H9 (cell line): ENCODE results near the gene SEZ6. TPM values are rescaled to one million over a fixed set of nuclear protein-coding genes. Genes with fewer than 3 reads are reported as not detected.

ENCODE experiments used
- DNase-seq: peaks from one replicate; pipeline ENCODE4 v3.0.0-alpha.2; 2017
- H2AFZ ChIP-seq: one replicate; pipeline ENCODE4 v1.6.1; 2013; ENCODE audit warnings: mild to moderate bottlenecking, low read length, control low read depth, moderate library complexity
- H2AK5ac ChIP-seq: 2 replicates; pipeline ENCODE4 v1.6.1; 2013; ENCODE audit warnings: low read length, control low read depth, mixed read lengths; ENCODE audit not compliant: insufficient read length
- H2BK120ac ChIP-seq: one replicate; pipeline ENCODE4 v1.6.1; 2013; ENCODE audit warnings: low read depth, mild to moderate bottlenecking, low read length, control low read depth, inconsistent platforms; ENCODE audit not compliant: poor library complexity, severe bottlenecking
- H2BK12ac ChIP-seq: 2 replicates; pipeline ENCODE4 v1.6.1; 2013; ENCODE audit warnings: low read length, control low read depth, mixed read lengths, low read depth; ENCODE audit not compliant: insufficient read length
- H2BK15ac ChIP-seq: 2 replicates; pipeline ENCODE4 v1.6.1; 2013; ENCODE audit warnings: low read depth, low read length, control low read depth
- H2BK20ac ChIP-seq: one replicate; pipeline ENCODE4 v1.6.1; 2013; ENCODE audit warnings: low read depth, mild to moderate bottlenecking, low read length, control low read depth, inconsistent platforms; ENCODE audit not compliant: poor library complexity, severe bottlenecking
- H2BK5ac ChIP-seq: 2 replicates; pipeline ENCODE4 v1.6.1; 2013; ENCODE audit warnings: low read length, control low read depth, mixed read lengths; ENCODE audit not compliant: insufficient read length
- H3K14ac ChIP-seq: 2 replicates; pipeline ENCODE4 v1.6.1; 2013; ENCODE audit warnings: low read length, control low read depth; ENCODE audit not compliant: insufficient read depth
- H3K18ac ChIP-seq: 2 replicates; pipeline ENCODE4 v1.6.1; 2013; ENCODE audit warnings: low read depth, mild to moderate bottlenecking, mixed read lengths, low read length, control low read depth; ENCODE audit not compliant: insufficient read length
- H3K23ac ChIP-seq: 2 replicates; pipeline ENCODE4 v1.6.1; 2013; ENCODE audit warnings: low read length, control low read depth, mixed read lengths, low read depth; ENCODE audit not compliant: insufficient read length
- H3K23me2 ChIP-seq: 2 replicates; pipeline ENCODE4 v1.6.1; 2013; ENCODE audit warnings: low read depth, mild to moderate bottlenecking, mixed read lengths, low read length, control low read depth; ENCODE audit not compliant: insufficient read length, poor library complexity, severe bottlenecking
- H3K27ac ChIP-seq: 2 replicates; pipeline ENCODE4 v1.5.1; 2013; ENCODE audit warnings: low read length, control low read depth, mixed read lengths, low read depth; ENCODE audit not compliant: insufficient read length
- H3K27me3 ChIP-seq: 2 replicates; pipeline ENCODE4 v1.6.1; 2013; ENCODE audit warnings: low read length, control low read depth, inconsistent platforms; ENCODE audit not compliant: insufficient read depth
- H3K4ac ChIP-seq: 2 replicates; pipeline ENCODE4 v1.6.1; 2013; ENCODE audit warnings: low read depth, mild to moderate bottlenecking, control low read depth, inconsistent platforms, low read length, moderate library complexity
- H3K4me1 ChIP-seq: 2 replicates; pipeline ENCODE4 v1.6.1; 2013; ENCODE audit warnings: low read length, control low read depth, inconsistent platforms; ENCODE audit not compliant: insufficient read depth
- H3K4me2 ChIP-seq: 2 replicates; pipeline ENCODE4 v1.6.1; 2013; ENCODE audit warnings: low read length, control low read depth, mixed read lengths; ENCODE audit not compliant: insufficient read length, insufficient read depth
- H3K56ac ChIP-seq: 2 replicates; pipeline ENCODE4 v1.6.1; 2013; ENCODE audit warnings: low read depth, mild to moderate bottlenecking, mixed read lengths, low read length, control low read depth; ENCODE audit not compliant: insufficient read length
- H3K79me1 ChIP-seq: 2 replicates; pipeline ENCODE4 v1.6.1; 2013; ENCODE audit warnings: low read depth, mild to moderate bottlenecking, moderate library complexity, low read length, control low read depth, inconsistent platforms; ENCODE audit not compliant: insufficient read depth, poor library complexity, severe bottlenecking
- H3K79me2 ChIP-seq: 2 replicates; pipeline ENCODE4 v1.6.1; 2013; ENCODE audit warnings: low read length, control low read depth, inconsistent platforms; ENCODE audit not compliant: insufficient read depth
- H3K9ac ChIP-seq: 2 replicates; pipeline ENCODE4 v1.6.1; 2013; ENCODE audit warnings: low read length, control low read depth, mixed read lengths; ENCODE audit not compliant: insufficient read length; ENCODE audit errors: extremely low read depth
- H3K9me3 ChIP-seq: one replicate; pipeline ENCODE4 v1.6.1; 2013; ENCODE audit warnings: low read depth, low read length, inconsistent platforms; ENCODE audit not compliant: control insufficient read depth
- H3T11ph ChIP-seq: one replicate; pipeline ENCODE4 v1.6.1; 2013; ENCODE audit warnings: mild to moderate bottlenecking, low read length, control low read depth, inconsistent platforms
- H4K20me1 ChIP-seq: one replicate; pipeline ENCODE4 v1.6.1; 2013; ENCODE audit not compliant: control insufficient read depth, insufficient read length, insufficient read depth
- H4K5ac ChIP-seq: 2 replicates; pipeline ENCODE4 v1.6.1; 2013; ENCODE audit warnings: low read depth, mild to moderate bottlenecking, mixed read lengths, low read length, control low read depth; ENCODE audit not compliant: insufficient read length
- H4K8ac ChIP-seq: replicated peaks from 2 replicates; pipeline ENCODE4 v1.6.1; 2013; ENCODE audit warnings: low read length, control low read depth, mixed read lengths, low read depth; ENCODE audit not compliant: insufficient read length
- H4K91ac ChIP-seq: 2 replicates; pipeline ENCODE4 v1.6.1; 2013; ENCODE audit warnings: low read depth, mild to moderate bottlenecking, moderate library complexity, mixed read lengths, low read length, control low read depth; ENCODE audit not compliant: insufficient read length
- H3K27ac Mint-ChIP-seq, 3 experiments: 2 replicates in 2 of 3; 3 replicates in 1 of 3; pipeline ENCODE4 v1.8.0; 2020 to 2021; ENCODE audit warnings: mixed read lengths in 3 of 3, mild to moderate bottlenecking in 1 of 3, moderate library complexity in 1 of 3
- H3K27me3 Mint-ChIP-seq: 2 replicates; pipeline ENCODE4 v1.8.0; 2021; ENCODE audit warnings: low read depth, mild to moderate bottlenecking, moderate library complexity, mixed read lengths
- H3K36me3 Mint-ChIP-seq, 3 experiments: 2 replicates in 2 of 3; 3 replicates in 1 of 3; pipeline ENCODE4 v1.8.0; 2020 to 2021; ENCODE audit warnings: low read depth in 3 of 3, mixed read lengths in 3 of 3; ENCODE audit not compliant: insufficient read depth in 1 of 3
- H3K4me1 Mint-ChIP-seq, 2 experiments: 2 replicates each; pipeline ENCODE4 v1.8.0; 2020; ENCODE audit warnings: mixed read lengths in 2 of 2
- H3K4me3 Mint-ChIP-seq, 2 experiments: 2 replicates in 1 of 2; 3 replicates in 1 of 2; pipeline ENCODE4 v1.8.0; 2020 to 2021; ENCODE audit warnings: mild to moderate bottlenecking in 2 of 2, mixed read lengths in 2 of 2, moderate library complexity in 1 of 2
- H3K9me3 Mint-ChIP-seq, 2 experiments: 2 replicates in 1 of 2; 3 replicates in 1 of 2; pipeline ENCODE4 v1.8.0; 2020; ENCODE audit warnings: mild to moderate bottlenecking in 2 of 2, mixed read lengths in 2 of 2, moderate library complexity in 1 of 2
- CTCF ChIP-seq: fragments of 200-600 bp; sonication (generic); conservative IDR thresholded peaks from 3 replicates; pipeline ENCODE4 v1.8.0; 2021; ENCODE audit warnings: antibody characterized with exemption, mild to moderate bottlenecking
- WGBS: extraction: QIAGEN DNeasy Blood & Tissue Kit; methylation state at CpG from one replicate; pipeline ENCODE4 v1.1.7; 2013; ENCODE audit warnings: missing lambda C conversion rate, low lambda C conversion rate, mixed read lengths; ENCODE audit not compliant: insufficient read length; ENCODE audit errors: extremely low coverage; 5-methylcytosine and 5-hydroxymethylcytosine counted together
- total RNA-seq: library from RNA; stranded (reverse); gene quantifications from 2 replicates; pipeline ENCODE4 v1.2.1, GENCODE V29; 2021

The SEZ6 gene
- total RNA-seq, 1 experiment from 2014 or later, result 1.8 TPM

DNA sequence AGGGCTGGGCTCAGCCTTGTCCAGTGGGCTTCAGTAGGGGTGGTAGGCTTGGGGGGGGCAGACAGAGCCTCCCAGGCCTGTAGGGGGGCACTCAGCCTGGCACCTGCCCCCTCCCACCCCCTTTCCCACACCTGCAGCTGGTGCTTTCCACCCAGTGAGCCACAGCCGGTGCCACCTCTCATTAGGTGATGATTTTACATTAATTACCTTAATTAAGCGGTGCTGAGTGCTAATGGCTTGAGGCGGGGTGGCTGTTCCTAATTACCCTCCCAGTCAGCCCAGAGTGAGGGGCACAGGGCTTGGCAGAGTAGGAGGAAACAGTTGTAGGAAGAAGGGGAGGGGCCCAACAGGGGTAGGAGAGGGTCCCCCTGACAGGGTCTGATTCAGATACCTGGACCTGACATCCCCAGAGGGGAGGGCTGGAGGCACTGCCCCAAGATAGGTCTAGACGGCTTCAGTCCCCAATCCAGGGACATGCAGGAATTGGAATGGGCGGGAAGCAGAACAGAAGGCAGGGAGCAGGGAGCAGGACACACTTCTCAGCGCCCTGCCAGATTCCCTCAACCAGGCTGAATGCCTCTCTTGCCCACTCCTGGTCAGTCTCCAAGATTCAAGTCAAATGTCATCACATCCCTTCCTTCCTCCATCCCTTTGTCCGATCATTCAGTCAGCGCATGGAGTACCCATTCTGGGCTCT is 28.0 kb downstream of the SEZ6 start:
- Histone ChIP-seq H3K56ac (no peak overlapping the region), H2BK12ac (no peak overlapping the region), H2AFZ (no peak overlapping the region), H3T11ph (no peak overlapping the region), H3K18ac (no peak overlapping the region), H4K8ac (no peak overlapping the region), H3K9ac (no peak overlapping the region), H3K27me3 (no peaks in the 10 kb centered on the region), H4K20me1 (no peaks in the 10 kb centered on the region), H4K5ac (no peak overlapping the region), H3K9me3 (no peaks in the 10 kb centered on the region), H3K4me2 (no peak overlapping the region), H2BK5ac (no peak overlapping the region), H3K4ac (no peak overlapping the region), H3K14ac (no peak overlapping the region), H3K27ac (no peak overlapping the region), H2BK15ac (no peak overlapping the region), H3K23me2 (no peaks in the 10 kb centered on the region), H3K79me1 (no peaks in the 10 kb centered on the region), H3K4me1 (no peaks in the 10 kb centered on the region; the same call in 1 of the 2 replicates), H3K79me2 (no peaks in the 10 kb centered on the region), H2AK5ac (no peak overlapping the region), H2BK20ac (no peak overlapping the region), H3K23ac (no peak overlapping the region), H4K91ac (no peak overlapping the region), H2BK120ac (no peak overlapping the region)
- Mint-ChIP-seq H3K4me3 (no peak overlapping the region), H3K9me3 (no peaks in the 10 kb centered on the region), H3K4me1 (peaks cover 15 to 18% of the 10 kb centered on the region in 2 experiments), H3K27ac (no peak overlapping the region), H3K36me3 (no peaks in the 10 kb centered on the region; a peak in 1 of 7 replicates), H3K27me3 (peaks cover 13% of the 10 kb centered on the region)
- WGBS, result no CpG with 5 or more reads among the region's 8 CpGs
- TF ChIP-seq CTCF, result no peak
- no peak for DNase-seq
